KOPT-K1 (cell line): ENCODE data around the gene SAMD3.

Experiments used
- H3K27ac ChIP-seq: fragments of 200-600 bp; sonication (generic); 2 replicates; pipeline ENCODE4 v1.5.1; 2016; ENCODE audit warnings: antibody characterized with exemption, mild to moderate bottlenecking, low read depth, low read length; ENCODE audit not compliant: poor library complexity, severe bottlenecking
- H3K36me3 ChIP-seq: fragments of 200-600 bp; sonication (generic); 2 replicates; pipeline ENCODE4 v1.5.1; 2017; ENCODE audit warnings: antibody characterized with exemption, mild to moderate bottlenecking, low read length, moderate library complexity; ENCODE audit not compliant: insufficient read depth
- H3K9me3 ChIP-seq: fragments of 200-600 bp; sonication (generic); 2 replicates; pipeline ENCODE4 v1.5.1; 2017; ENCODE audit warnings: antibody characterized with exemption, low read length, mild to moderate bottlenecking; ENCODE audit not compliant: insufficient read depth, poor library complexity, severe bottlenecking

The SAMD3 gene

DNA sequence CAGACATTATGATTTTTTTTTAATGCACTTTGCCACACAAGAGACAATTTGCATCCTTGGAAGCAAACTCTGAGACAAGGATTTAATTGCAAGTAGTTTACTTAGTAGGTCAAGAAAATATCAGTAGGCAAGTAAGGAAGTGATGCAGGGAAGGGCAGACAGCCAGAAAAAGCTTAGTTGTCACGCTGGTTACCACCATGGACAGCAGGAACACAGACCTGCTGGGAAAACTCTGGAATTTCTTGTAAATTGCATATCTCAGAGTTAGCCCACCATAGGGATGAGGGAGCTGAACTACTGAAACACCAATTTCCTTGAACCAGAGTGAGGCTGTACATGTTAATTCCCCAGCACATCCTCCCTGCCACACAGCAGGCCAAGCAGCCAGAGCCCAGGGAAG, 111.7 kb downstream of the SAMD3 start:
- Histone ChIP-seq H3K27ac (no peak overlapping the region), H3K9me3 (no peaks in the 10 kb centered on the region), H3K36me3 (peaks cover 8% of the 10 kb centered on the region; the same call in 1 of the 2 replicates)

GRCh38 chr6:130107710-130108109, 115.0 kb downstream of the SAMD3 start:
- Histone ChIP-seq H3K36me3 (peaks cover 17% of the 10 kb centered on the region; the same call in 1 of the 2 replicates), H3K27ac (no peak overlapping the region)

DNA sequence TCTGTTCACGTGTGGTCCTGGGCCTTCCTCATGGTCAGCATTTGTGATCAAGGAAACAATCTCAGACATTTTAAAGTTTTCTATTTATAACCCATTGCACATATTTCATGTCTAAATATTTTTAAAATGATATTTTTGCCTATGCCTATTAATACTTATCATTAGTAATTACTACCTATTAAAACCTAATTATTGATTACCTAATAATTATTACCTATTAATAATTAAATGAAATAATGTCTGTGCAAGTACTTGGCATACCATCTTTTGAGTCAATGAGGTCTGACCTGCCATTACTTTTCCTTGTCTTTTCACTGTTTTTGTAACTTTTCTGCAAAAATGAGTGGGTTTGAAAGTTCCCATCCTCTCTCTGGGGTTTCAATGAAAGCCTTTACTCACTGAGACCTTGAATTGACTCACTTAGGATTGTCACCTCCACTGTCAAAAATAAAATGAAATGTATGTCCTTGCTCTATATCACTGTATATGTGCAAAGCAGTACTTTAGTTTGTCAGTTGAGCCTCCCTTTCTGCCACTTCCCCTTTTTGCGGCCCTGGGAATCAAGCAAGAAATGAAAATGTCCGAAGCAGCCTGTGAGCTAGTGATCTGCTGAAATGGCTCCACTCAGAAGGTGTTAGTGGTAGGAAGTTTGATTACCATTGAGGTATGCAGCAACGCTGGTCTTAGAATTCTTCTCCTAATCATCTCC, 116.6 kb downstream of the SAMD3 start:
- H3K27ac ChIP-seq: no peak overlapping the region
- H3K9me3 ChIP-seq: no peaks in the 10 kb centered on the region
- H3K36me3 ChIP-seq: peaks cover 20% of the 10 kb centered on the region; the same call in 1 of the 2 replicates

More at GRCh38 chr6:130107710-130108109, 115.0 kb downstream of the SAMD3 start:
- no peaks in the 10 kb centered on the region for H3K9me3 ChIP-seq

- peaks cover 7% of the 10 kb centered on the region; the same call in 1 of the 2 replicates for H3K36me3 ChIP-seq
- H3K27ac ChIP-seq: no peak overlapping the region
- no peaks in the 10 kb centered on the region for H3K9me3 ChIP-seq
Measured at GRCh38 chr6:130099119-130099518, 123.6 kb downstream of the SAMD3 start.

- H3K27ac ChIP-seq: no peak overlapping the region
- peaks cover 10% of the 10 kb centered on the region; the same call in 1 of the 2 replicates for H3K36me3 ChIP-seq
- no peaks in the 10 kb centered on the region for H3K9me3 ChIP-seq
Measured at GRCh38 chr6:130098317-130098716, 124.4 kb downstream of the SAMD3 start.
